OCI-LY1 (cell line): ENCODE data around the gene LDLRAD3.

Source experiments
- H2AFZ ChIP-seq: fragments of 200-600 bp; sonication (generic), shearing (Covaris generic); 2 replicates; pipeline ENCODE4 v1.6.0; 2014; ENCODE audit warnings: antibody characterized with exemption, mild to moderate bottlenecking, low read length
- H3F3A ChIP-seq: fragments of 200-600 bp; sonication (generic), shearing (Covaris generic); 2 replicates; pipeline ENCODE4 v1.6.0; 2014; ENCODE audit warnings: mild to moderate bottlenecking, antibody characterized with exemption, low read length, moderate library complexity; ENCODE audit not compliant: insufficient read depth
- H3K27ac ChIP-seq: fragments of 200-600 bp; sonication (generic); 2 replicates; pipeline ENCODE4 v1.5.1; 2014; ENCODE audit warnings: low read length, mixed run types, mild to moderate bottlenecking, low read depth; ENCODE audit not compliant: poor library complexity, severe bottlenecking
- H3K27me3 ChIP-seq: fragments of 200-600 bp; sonication (generic); 2 replicates; pipeline ENCODE4 v1.6.0; 2014; ENCODE audit warnings: antibody characterized with exemption, mild to moderate bottlenecking, low read length, moderate library complexity; ENCODE audit not compliant: insufficient read depth
- H3K36me3 ChIP-seq: fragments of 200-600 bp; sonication (generic); 2 replicates; pipeline ENCODE4 v1.6.1; 2014; ENCODE audit warnings: mild to moderate bottlenecking, antibody characterized with exemption, low read length, moderate library complexity, mixed read lengths; ENCODE audit not compliant: insufficient read depth
- H3K4me1 ChIP-seq: fragments of 200-600 bp; sonication (generic); 2 replicates; pipeline ENCODE4 v1.5.1; 2014; ENCODE audit warnings: mild to moderate bottlenecking, low read length, moderate library complexity; ENCODE audit not compliant: insufficient read depth, severe bottlenecking
- H3K4me2 ChIP-seq: fragments of 200-600 bp; sonication (generic), shearing (Covaris generic); 2 replicates; pipeline ENCODE4 v1.6.1; 2014; ENCODE audit warnings: low read length
- H3K4me3 ChIP-seq: fragments of 200-600 bp; sonication (generic); 2 replicates; pipeline ENCODE4 v1.5.1; 2014; ENCODE audit warnings: low read length, low read depth, mild to moderate bottlenecking, mixed read lengths; ENCODE audit not compliant: poor library complexity, severe bottlenecking
- H3K79me2 ChIP-seq: fragments of 200-600 bp; shearing (Covaris generic); 2 replicates; pipeline ENCODE4 v1.6.1; 2016; ENCODE audit warnings: mixed run types, low read length, mixed read lengths; ENCODE audit not compliant: insufficient read depth
- H3K9ac ChIP-seq: fragments of 200-600 bp; sonication (generic), shearing (Covaris generic); 2 replicates; pipeline ENCODE4 v1.6.1; 2014; ENCODE audit warnings: mild to moderate bottlenecking, low read length, mixed read lengths
- H3K9me2 ChIP-seq: fragments of 200-600 bp; sonication (generic), shearing (Covaris generic); 2 replicates; pipeline ENCODE4 v1.6.1; 2014; ENCODE audit warnings: low read depth, mild to moderate bottlenecking, low read length, mixed read lengths
- H3K9me3 ChIP-seq: fragments of 200-600 bp; shearing (Covaris generic); 2 replicates; pipeline ENCODE4 v1.6.1; 2014; ENCODE audit warnings: low read length, mixed read lengths
- H4K20me1 ChIP-seq: fragments of 200-600 bp; sonication (generic), shearing (Covaris generic); 2 replicates; pipeline ENCODE4 v1.6.0; 2016; ENCODE audit warnings: mild to moderate bottlenecking, low read length; ENCODE audit not compliant: insufficient read depth
- CTCF ChIP-seq: fragments of 200-600 bp; sonication (generic), shearing (Covaris generic); IDR thresholded peaks from 2 replicates; pipeline ENCODE4 v1.5.1; 2017; ENCODE audit warnings: mild to moderate bottlenecking, antibody characterized with exemption, low read length, moderate library complexity, mixed read lengths
- EZH2 ChIP-seq: fragments of 200-600 bp; sonication (generic), shearing (Covaris generic); IDR thresholded peaks from 2 replicates; pipeline ENCODE4 v1.8.0; 2017; ENCODE audit warnings: borderline replicate concordance, mixed run types, mild to moderate bottlenecking, antibody characterized with exemption, low read length, moderate library complexity, mixed read lengths

The LDLRAD3 gene

GRCh38 chr11:36219996-36220395 is 276.1 kb downstream of the LDLRAD3 start:
- Histone ChIP-seq H3K9me2 (no peaks in the 10 kb centered on the region; the same call in 1 of the 2 replicates), H3K4me3 (no peak overlapping the region), H3K9me3 (peaks cover 5% of the 10 kb centered on the region; the same call in 1 of the 2 replicates), H3K79me2 (no peaks in the 10 kb centered on the region), H3K27me3 (no peaks in the 10 kb centered on the region), H2AFZ (no peak overlapping the region), H3K4me1 (no peaks in the 10 kb centered on the region), H3K36me3 (no peaks in the 10 kb centered on the region), H4K20me1 (no peaks in the 10 kb centered on the region), H3K4me2 (no peak overlapping the region), H3K9ac (no peak overlapping the region), H3F3A (no peaks in the 10 kb centered on the region), H3K27ac (no peak overlapping the region)
- TF ChIP-seq EZH2 (no peak), CTCF (no peak)

- Histone ChIP-seq H3K27me3 (no peaks in the 10 kb centered on the region), H3K4me2 (no peak overlapping the region), H3K4me1 (no peaks in the 10 kb centered on the region), H2AFZ (no peak overlapping the region), H3K4me3 (no peak overlapping the region), H4K20me1 (no peaks in the 10 kb centered on the region), H3K36me3 (no peaks in the 10 kb centered on the region), H3K79me2 (no peaks in the 10 kb centered on the region), H3K9me2 (no peaks in the 10 kb centered on the region; the same call in 1 of the 2 replicates), H3F3A (no peaks in the 10 kb centered on the region), H3K9me3 (peaks cover 5% of the 10 kb centered on the region; the same call in 1 of the 2 replicates), H3K9ac (no peak overlapping the region), H3K27ac (no peak overlapping the region)
- TF ChIP-seq EZH2 = no peak
- no peak for TF ChIP-seq CTCF
Observed at GRCh38 chr11:36222831-36223635, 279.2 kb downstream of the LDLRAD3 start.

GRCh38 chr11:36224209-36224882 is 280.5 kb downstream of the LDLRAD3 start:
- no peaks in the 10 kb centered on the region for H3F3A ChIP-seq
- H3K27ac ChIP-seq = no peak overlapping the region
- H3K9me2 ChIP-seq = no peaks in the 10 kb centered on the region; the same call in 1 of the 2 replicates
- no peak overlapping the region for H3K9ac ChIP-seq
- no peaks in the 10 kb centered on the region for H4K20me1 ChIP-seq
- TF ChIP-seq CTCF (no peak), EZH2 (no peak)
- no peaks in the 10 kb centered on the region for H3K4me1 ChIP-seq
- H3K79me2 ChIP-seq = no peaks in the 10 kb centered on the region
- no peaks in the 10 kb centered on the region for H3K36me3 ChIP-seq
- H3K4me3 ChIP-seq = no peak overlapping the region
- H2AFZ ChIP-seq = no peak overlapping the region
- peaks cover 4% of the 10 kb centered on the region; the same call in 1 of the 2 replicates for H3K9me3 ChIP-seq
- no peak overlapping the region for H3K4me2 ChIP-seq
- no peaks in the 10 kb centered on the region for H3K27me3 ChIP-seq
